Stimulated activated CD8-positive, alpha-beta memory T cell treated with anti-CD3 and anti-CD28 coated beads, Interleukin-12 subunit alpha, Interleukin-12 subunit beta, amount 100 ng/mL, for 24 hours (primary cell): ENCODE measurements around the gene FBLN1.
"Not testable (repeated sequence)": the region's sequence is repeated elsewhere in the genome, so short reads cannot be mapped to it uniquely, and the experiment has no call there.

Experiments
- DNase-seq: peaks from one replicate; pipeline ENCODE4 v3.0.0-alpha.2; 2020; ENCODE audit errors: extremely low read depth

Gene FBLN1

DNA sequence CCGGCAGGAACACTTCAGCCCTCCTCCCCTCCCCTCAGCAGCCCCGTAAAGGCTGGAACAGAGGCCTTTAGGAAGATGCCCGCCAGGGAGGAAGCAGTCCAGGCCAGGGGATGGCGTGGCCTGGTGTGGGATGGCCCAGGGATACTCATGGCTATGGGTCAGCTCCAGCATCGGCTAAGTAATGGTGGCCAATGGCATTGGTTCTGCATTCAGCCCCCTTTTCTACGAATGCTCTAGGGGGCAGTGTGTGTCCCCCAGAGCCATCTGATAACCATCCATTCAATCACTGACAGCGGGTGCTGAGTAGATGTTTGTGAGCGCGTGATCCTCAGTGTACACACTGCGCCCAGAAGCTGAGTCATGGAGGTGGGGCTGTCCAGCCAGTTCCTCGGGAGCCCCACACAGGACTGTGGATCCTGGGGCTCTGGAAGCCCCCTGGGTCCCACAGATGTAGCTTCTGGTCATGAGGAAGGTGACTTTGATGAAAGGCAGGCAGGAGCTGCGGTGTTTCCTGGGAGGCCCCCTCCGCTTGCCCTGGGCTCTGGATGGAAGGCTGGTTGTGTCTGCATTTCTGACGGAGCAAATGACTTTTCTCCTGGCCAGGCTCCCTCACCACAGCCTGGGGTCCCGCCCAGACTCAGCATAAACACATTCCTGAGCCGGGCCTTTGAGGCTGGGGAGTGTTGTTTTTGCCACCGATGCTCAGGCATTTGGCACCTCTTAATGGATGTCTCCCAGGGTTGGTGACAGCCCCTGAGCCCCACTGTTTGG, 46.5 kb downstream of the FBLN1 start:
- DNase-seq, result no peak

DNA sequence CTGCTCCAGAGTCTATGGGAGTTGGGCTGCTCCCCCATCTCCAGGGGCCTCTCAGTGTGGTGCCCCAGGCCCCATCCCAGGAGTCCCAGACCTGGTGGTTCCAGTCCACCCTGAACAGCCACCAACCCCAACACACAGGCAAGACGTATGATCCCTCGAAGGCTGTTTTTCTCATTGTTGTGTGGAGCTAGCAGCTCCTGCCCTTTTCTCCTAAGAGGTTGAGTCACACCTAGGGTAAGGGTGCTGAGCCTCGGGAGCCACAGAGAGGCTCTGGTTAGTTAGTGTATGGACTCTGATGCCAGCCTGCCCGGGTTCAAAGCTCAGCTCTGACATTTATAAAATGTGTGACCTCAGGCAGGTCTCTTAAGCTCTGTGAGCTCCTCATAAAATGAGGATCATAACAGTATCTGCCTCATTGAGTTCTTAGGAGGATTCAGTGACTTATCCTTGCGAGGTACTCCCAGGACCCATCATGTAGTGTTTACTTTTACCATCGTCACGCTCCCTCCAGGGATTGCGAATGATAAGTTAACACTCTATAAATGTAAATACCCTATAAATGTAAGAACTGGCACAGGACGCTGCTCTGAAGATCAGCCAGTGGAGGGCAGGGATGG, 47.2 kb downstream of the FBLN1 start:
- no peak for DNase-seq

DNA sequence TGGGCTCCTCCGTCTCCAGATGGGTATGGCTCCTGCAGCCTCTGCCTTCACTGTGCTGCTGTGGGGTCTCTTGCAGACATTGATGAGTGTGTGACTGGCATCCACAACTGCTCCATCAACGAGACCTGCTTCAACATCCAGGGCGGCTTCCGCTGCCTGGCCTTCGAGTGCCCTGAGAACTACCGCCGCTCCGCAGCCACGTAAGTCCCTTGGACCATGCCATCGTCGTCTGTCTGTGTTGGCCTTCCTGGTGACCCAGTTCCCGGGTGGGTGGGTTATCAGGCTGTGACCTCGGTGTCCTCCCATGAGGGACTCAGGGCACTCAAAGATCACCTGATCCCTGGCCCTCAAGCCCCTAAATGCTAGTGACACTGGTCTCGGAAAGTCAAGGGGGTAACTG, 47.7 kb downstream of the FBLN1 start:
- DNase-seq, result no peak

- no peak for DNase-seq
Observed at GRCh38 chr22:45550891-45551290, 48.2 kb downstream of the FBLN1 start.

- no peak for DNase-seq
Observed at GRCh38 chr22:45551310-45552016, 48.8 kb downstream of the FBLN1 start.

- DNase-seq, result no peak
Observed at GRCh38 chr22:45552017-45552411, 49.3 kb downstream of the FBLN1 start.

DNA sequence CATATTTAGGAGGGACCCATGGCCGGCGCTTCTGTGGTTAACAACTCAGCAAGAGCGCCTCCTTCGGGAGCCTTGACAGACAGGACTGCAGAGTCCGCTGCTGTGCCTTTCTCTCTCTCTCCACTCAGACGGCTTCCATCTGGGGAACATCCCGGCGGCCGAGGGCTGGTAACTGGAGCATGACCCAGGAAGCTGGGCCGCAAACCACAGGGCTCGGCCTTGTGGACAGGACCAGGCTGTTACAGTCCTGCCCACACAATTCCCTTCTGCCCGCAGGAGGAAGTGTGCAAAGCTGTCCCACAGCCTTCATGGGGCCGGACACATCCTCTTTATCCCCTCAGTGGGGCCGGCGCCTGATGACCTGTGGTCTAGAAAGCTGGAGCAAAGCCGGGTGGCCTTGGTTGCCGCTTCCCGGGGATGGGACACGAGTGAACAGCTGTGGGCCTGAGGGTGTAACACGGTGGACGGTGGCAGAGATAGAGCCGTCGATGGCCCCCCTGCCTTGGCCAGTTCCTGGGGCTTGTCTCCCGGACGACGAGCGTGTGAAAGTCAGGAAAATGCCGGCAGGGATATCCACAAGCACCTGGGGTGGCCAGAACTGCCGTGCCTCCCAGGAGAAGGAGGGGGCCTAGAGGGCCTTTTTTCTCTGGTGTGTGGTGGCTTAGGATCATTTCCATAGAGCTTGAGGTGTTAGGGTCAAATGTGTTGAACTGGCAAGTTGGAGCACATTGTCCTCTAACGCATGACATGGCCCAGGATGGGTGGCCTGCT, 50.1 kb downstream of the FBLN1 start:
- no peak for DNase-seq

DNA sequence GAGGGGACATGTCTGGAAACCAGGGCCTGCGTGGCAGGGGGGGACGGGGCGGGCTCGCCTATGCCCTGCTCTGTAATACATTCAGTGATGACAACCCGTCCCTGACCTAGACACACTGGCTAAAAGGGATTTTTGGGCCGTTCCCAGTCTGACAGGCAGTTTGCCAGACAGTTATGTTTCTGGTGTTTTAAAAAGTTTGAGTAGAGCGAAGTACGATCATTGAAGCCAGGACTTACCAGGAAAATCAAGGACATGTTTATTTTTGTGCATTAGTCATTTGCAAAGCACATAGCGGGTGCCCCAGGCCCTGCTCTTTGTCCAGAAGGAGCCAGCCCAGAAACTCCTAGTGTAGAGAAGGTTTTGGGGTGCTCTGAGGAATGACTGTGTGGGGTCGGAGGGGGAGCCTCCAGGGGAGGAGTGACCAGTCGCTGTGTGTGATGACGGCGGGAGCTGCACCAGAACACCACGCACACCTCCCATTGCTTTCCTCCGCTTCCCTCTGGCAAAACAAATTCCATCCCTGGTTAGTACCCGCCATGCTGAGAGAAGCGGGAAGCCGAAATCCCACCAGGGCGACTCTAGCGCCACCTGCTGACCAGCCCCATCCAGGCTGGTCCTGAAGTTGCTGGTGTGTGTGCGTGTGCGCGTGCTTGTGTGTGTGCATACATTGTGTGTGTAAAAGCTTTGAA, 50.8 kb downstream of the FBLN1 start:
- no peak for DNase-seq

- no peak for DNase-seq
Observed at GRCh38 chr22:45554040-45554406, 51.3 kb downstream of the FBLN1 start.

- no peak for DNase-seq
Observed at GRCh38 chr22:45554861-45555260, 52.2 kb downstream of the FBLN1 start.

GRCh38 chr22:45557926-45558325, 55.2 kb downstream of the FBLN1 start:
- DNase-seq, result not testable (repeated sequence)

DNA sequence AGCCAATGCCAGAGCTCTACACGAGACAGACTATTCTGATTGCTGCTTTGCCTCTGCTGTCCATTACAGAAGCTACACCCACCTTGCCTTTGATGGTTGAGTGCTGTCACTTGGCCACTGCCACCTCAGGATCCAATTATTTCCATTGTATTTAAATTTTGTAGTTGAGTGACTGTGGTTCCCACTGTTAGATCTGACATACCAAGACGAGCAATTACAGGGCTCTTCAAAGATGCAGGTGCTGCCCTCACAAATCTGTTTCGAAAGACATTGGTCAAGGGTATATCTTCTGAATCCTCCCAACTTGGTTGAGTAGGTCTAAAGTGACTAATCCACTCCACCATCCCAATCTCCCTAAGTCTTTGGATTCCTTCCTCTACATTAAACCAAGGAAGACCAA, 57.4 kb downstream of the FBLN1 start:
- not testable (repeated sequence) for DNase-seq

DNA sequence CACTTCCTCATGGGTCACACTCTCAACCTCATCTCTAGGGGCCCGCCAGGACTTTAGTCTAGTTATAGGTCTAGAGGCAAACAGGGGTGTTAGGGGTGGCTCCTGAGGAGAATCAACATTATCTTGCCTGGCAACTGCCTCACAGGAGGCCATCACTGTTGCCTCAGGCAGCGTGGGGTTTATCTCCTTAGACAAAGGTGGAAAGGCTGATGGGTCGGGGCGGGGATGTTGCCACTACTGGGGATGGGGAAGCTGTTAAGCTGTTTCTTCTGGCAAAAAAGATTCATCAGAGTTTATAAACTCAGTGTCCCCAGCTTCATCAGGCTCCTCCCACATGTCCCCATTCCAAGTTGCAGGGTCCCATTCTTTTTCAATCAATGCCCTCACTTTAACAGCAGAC, 58.1 kb downstream of the FBLN1 start:
- not testable (repeated sequence) for DNase-seq

DNA sequence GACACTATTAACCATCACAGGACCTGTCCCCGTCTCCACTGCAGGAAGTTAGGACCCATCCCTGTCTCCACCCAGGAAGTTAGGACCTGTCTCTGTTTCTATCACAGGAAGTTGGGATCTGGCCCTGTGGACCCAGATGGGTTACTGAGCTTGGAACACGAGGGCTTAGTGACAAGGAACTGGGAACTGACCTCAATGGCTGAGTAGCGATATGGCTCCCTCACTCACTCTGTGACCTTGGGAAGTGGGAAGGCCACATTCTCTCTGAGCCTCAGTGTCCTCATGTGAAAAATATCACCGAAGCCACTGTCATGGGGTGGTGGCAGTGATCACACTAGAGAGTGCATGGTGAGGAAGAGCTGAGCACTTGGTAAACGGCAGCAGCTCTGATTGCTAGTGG, 59.4 kb downstream of the FBLN1 start:
- no peak for DNase-seq

- DNase-seq, result no peak
Observed at GRCh38 chr22:45562537-45563361, 60.1 kb downstream of the FBLN1 start.

DNA sequence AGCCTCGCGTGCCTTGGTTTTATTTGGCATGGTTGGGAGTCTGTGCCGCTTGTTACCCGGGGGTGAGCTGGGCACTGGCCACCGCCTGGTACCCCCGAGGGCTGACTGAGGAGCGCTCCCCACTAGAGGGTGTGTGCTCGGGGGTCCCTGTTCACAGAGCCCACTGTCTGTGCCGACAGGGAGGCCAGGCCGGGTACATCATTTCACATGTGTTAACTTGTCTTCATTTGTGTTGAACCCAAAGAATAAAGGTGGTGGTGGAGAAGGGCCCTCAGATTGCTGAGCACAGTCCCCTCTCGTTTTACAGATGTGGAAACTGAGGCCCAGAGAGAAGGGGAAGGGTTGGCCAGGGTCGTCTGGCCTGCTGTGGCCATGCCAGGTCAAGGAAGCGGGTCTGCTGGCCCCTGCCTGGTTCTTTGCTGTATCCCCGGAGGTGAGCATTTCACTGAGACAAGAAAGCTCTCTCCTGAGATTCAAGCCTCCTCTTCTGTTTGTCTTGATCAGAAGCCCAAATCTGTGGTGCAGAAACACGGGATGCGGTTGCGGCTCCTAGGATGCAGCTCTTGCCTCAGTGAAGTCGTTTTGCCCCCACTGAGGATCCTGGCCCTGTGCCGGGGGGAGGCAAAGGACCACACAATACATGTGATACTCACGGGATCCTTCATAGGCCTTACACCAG, 60.8 kb downstream of the FBLN1 start:
- DNase-seq, result no peak

DNA sequence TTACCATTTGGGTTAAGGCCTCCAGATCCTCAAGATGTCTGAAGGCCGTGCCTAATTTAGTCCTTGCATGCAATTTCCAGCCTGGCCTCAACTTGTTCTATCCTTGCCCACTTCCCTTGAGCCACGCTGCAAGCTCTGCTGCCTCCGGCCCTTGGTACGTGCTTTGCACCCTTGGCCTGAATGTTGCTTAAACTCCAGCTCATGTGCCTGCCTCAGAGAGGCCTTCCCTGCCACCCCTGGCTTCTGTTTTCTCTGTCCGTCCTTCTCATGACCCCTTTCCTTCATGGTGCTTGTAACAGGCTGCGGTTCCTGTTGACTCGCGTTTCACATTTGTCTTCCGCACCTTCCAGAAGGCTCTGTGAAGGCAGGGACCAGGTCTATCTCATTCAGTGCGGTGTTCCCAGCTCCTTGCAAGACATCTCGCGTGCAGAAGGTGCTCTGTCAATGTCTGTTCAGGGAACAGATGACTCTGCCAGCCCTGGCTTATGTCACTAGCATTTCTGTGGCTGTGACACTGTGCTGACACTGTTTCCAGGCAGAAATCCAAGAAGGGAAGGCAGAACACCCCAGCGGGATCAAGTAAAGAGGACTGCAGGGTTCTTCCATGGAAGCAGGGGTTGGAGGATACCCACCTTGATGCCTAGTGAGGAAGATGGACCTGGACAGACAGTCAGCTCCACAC, 61.8 kb downstream of the FBLN1 start:
- no peak for DNase-seq

GRCh38 chr22:45565171-45565570, 62.5 kb downstream of the FBLN1 start:
- DNase-seq, result no peak

DNA sequence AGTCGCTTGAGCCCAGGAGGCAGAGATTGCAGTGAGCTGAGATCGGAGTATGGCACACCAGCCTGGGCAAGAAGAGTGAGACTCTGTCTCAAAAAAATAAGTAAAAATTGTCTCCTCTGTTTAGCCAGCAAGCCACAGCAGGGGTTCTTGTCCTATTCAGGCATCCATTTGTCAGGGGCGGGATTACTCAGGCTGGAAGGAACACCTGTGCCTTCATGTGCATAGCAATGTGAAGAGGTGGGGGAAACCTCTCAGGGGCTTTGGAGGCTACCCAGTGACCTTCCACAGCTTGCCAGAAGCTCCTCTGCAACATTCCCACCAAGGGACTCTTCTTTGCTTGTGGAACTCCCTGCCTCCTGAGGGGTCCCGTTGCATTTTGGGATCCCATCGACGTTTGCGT, 63.3 kb downstream of the FBLN1 start:
- no peak for DNase-seq

DNA sequence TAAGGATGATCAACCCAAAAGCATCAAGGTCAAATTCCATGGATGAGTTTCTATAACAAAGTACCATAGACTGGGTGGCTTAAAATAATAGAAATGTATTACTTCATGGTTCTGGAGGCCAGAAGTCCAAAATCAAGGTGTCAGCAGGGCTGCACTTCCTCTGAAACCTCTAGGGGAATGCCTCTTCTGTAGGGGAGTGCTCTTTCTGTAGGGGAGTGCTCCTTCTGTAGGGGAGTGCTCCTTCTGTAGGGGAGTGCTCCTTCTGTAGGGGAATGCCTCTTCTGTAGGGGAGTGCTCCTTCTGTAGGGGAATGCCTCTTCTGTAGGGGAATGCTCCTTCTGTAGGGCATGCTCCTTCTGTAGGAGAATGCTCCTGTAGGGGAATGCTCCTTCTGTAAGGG, 65.5 kb downstream of the FBLN1 start:
- DNase-seq, result no peak
